GM19025 (cell line): ENCODE results near the gene TK1.

Experiments used
- ATAC-seq: cut with Tn5 transposase; IDR thresholded peaks from one replicate; pipeline ENCODE4 v1.9.1; 2021; ENCODE audit warnings: mild to moderate bottlenecking, low read depth, moderate library complexity; ENCODE audit not compliant: unreplicated experiment

The TK1 gene

GRCh38 chr17:78125138-78125913 is 61.5 kb downstream of the TK1 start:
- no peak for ATAC-seq

- no peak for ATAC-seq
Observed at GRCh38 chr17:78124836-78125137, 62.1 kb downstream of the TK1 start.
